GM21737 (cell line): ENCODE results near the gene CCR9.

ENCODE experiments used
- ATAC-seq: cut with Tn5 transposase; IDR thresholded peaks from one replicate; pipeline ENCODE4 v1.9.1; 2021; ENCODE audit warnings: mild to moderate bottlenecking, moderate library complexity; ENCODE audit not compliant: unreplicated experiment

The CCR9 gene

DNA sequence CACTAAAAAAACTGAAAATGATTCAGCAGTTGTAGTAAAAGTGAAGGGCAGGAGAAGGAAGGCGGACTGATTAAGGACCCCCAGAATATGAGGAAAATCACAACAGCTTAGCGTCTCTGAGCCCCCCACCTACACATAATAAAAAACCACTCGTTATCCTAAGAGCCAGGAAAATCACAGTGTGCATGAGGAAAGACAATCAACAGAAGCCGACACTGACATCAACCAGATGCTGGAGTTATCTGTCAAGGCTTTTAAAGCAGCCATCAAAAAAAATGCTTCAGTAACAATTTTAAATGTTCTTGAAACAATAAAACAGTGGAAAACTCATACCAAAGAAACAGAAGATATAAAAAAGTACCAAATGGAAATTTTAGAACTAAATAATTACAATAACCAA, 47.2 kb downstream of the CCR9 start:
- no peak for ATAC-seq

DNA sequence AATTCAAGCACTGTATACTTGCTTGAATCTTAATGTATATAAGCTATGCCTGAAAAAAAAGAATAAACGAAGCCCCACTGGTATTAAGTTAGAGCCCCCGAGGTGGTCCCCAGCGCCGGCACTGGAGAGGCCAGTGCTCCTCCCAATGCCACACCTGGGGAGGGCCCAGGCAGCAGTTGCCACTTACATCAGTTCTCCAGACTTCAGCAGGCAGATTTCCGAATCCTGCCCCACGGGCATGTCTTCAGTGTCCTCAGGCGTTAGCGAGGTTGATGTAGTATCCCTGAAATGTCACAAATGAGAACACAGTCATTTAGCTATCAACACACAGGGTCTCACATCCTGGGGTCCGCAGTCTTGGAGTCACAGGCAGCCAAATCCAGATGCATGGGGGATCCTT, 49.9 kb downstream of the CCR9 start:
- no peak for ATAC-seq

DNA sequence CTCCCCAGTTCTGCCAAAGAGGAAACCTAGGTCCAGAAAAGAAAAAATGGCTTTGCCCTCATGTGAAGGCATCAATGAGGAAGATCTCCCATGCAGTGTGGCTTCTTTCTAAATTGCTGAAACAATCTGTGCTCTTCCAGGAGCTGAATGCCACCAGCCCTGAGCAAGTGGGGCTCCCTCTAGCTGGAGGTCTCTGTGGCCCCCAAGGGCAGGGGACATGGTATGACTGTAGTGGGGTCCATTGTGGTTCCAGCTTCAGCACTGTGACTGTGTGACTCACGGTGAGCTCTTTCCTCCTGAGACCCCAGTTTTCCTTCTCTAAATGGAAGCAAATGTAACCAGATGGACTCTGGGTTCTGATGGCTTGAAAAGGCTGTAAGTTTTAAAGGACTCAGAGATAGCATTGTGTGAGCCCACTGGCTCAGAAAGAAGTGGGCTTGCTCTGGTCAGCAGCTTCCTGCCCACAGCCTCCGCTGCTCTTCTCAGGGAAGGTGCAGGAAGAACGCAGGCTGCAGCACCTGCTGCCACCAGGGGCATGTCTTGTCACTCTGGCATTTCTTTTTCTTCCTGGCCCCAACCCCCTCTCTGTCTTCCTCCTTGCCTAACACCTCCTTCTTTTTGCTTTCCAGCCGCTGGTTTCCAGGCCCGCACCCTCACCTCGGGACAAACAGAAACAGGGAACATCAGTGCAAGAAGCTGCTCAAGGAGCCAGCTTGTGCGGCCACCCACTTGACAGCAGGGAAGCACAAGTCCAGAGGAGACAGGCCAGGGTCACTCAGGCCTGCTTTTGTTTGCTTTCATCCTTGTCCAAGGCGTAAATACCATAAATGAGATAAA, 51.1 kb downstream of the CCR9 start:
- no peak for ATAC-seq

DNA sequence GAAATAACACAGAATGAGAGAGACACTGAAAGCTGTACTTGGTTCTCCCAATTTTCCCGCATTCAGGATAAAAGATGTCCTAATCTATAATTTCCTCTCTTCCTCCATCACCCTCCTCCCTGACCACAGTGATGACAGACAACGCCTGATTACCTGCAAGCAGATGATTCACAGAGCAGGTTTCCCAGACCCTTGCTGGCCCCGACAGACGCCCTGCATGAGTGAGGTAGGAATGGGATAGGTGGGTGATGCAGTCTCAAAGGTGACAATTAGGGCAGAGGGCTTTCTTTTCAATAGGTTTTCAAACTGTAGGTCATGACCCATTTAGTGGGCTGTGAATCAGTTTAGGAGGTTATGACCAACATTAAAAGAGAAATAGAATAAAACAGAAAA, 51.7 kb downstream of the CCR9 start:
- ATAC-seq = no peak

DNA sequence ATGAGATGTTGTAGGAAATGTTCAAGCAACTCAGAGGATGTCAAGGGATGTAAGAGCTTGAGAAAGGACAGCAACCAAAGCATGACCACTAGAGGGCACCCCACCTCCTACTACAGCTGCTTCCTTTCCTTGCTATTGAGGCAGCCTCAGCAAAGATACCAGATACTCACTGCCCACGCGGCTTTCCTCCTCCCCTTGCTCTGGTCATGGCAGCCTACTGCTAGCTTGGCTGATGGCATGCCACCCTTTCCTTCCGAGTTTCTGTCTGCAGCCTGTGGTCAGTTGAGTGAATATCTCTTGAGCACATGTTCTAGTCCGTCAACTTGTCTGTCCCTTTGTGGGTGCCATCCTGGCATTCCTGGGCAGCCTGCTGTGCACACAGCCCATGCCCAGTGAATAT, 52.5 kb downstream of the CCR9 start:
- ATAC-seq = no peak

DNA sequence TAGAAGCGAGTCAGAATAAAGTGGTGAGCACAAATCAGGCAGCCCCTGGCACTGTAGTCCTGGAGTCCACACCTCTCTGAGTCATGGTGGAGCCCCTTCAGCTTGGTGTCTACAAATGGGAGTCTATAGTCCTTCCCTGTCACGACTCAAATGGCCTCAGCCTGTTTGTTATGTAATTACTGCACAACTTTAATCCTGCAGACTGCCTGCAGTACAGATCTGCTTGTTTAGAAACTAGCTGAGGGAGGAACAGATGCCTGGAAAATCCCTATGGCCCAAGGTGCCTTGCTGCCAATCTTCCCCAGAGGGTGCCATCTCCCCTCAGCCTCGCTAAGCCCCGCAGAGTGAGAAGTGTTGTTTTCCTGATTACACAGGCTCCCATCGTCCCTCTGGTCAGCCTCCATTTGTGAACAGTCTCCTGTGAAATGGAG, 53.0 kb downstream of the CCR9 start:
- no peak for ATAC-seq

DNA sequence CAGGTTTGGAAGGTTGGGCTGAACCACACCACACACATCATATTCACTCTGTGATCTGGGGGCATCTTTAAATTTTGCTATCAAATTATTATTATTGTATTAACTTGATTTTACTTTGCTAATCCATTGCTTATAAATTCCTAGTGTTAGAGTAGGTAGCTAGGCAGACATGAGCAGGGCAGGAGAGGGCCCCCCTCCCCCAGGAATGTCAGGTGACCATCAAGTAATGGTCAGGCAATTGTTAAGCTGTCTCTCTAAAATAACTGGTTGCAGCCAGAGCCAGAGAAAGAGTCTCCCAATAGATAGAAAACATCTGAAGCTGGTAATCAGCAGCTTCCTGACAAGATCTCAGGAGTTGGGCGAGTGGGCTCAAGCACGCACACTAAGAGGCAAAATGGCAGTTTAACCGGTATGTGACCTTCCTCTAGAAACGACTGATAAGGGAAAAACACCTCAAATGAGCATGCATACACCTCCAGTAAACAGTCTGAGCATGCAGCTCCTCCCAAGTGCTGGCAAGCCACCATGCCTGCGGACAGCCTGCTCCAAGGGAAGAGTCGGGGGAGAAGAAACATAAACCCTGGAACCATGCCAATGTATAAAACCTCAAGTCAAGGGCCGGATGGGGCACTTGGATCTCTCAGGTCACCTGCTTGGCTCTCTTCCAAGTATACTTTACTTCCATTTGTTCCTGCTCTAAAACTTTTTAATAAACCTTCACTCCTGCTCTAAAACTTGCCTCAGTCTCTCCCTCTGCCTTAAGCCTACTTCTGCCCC, 53.8 kb downstream of the CCR9 start:
- no peak for ATAC-seq

DNA sequence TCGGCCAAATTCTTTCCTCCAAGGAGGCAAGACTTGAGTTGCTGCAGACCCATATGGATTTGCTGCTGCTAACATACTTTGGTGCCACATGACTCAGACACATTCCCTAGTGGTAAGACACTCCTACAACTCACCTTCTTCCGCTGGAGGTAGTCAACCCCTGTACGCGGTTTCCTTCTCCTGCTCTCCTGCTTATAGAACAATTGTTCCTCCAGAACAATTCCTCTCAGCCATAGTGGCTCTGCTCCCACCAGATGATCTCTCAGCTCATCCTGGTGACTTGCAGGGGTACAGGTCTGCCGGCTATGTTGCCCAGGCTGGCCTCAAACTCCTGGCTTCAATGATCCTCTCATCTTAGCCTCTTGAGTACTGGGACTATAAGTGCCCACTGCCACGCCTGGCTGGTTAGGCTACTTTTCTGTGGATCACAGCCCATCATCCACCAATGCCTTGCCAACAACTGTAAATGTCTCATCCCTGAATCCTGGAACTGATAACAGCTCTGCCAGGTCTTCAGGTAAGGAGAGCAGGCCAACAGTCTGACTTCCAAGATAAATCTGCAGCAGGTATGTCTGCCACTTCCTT, 54.5 kb downstream of the CCR9 start:
- no peak for ATAC-seq

DNA sequence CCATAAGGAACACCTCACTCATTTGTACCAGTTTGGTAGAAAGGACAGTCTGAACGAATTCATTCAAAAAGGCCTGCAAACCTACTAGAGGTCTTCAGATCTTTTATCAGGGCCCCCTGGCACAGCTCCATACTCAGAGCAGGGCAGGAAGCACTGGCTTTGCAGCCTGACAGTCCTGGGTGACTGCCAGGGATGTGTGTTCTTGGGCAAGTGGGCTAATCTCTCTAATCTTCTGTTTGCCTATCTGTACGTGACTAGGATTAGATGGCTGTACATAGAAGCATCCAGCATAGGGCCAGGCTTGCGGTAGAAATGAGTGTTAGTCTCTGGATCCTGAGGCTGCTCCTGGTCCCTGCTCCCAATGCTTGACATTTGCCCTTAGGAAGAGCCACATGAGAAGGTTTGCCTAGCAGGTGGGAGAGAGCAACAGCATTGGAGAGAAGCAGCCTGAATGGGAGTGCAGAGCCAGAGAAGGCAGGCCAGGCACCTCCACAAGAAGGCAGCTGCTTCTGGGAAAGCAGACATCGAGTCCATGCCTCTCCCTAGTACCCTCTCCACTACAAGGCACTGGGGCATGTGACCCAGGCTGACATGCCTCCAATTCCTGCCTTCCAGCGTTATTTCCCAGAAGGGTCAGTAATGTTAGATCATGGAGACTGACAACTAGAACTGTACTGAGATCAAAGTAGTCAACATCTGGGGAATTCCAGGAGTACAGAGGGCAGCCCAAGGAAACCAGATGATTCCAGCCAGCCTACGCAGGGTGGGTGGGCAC, 55.9 kb downstream of the CCR9 start:
- no peak for ATAC-seq

DNA sequence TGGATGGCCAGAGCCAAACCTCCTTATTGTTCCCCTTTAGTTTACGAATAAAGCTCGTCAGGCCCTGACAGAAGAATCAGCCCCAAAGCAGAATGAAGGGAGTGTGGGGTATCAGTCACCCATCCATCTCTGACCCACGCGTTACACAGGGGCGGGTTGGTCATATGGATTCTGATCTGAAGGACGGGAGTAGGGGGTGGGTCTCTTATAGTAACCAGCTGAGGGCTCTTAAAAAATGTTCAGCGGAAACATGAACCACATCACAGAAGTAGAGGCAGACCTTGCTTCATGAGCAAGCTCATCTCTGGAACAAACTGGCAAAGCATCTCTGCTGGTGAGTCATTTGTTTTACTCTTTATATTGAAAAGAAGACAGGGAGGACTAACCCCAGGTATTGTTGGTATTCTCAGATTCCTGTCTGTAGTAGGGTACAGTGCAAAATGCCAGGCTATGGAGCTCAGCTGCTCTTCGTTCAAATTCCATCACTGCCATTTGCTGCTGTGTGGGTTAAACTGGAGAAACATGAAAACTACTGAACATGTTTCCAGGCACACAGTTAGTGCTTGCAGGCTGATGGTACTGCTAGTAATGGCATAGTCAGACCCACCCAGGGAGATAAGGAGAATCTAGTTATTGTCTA, 57.0 kb downstream of the CCR9 start, which contains the start of gene CXCR6:
TSS of gene CXCR6 (plus strand) at position 258 of the 640 bp plus-strand sequence. CDS start 3,018 bp downstream, outside the sequence.
- no peak for ATAC-seq

DNA sequence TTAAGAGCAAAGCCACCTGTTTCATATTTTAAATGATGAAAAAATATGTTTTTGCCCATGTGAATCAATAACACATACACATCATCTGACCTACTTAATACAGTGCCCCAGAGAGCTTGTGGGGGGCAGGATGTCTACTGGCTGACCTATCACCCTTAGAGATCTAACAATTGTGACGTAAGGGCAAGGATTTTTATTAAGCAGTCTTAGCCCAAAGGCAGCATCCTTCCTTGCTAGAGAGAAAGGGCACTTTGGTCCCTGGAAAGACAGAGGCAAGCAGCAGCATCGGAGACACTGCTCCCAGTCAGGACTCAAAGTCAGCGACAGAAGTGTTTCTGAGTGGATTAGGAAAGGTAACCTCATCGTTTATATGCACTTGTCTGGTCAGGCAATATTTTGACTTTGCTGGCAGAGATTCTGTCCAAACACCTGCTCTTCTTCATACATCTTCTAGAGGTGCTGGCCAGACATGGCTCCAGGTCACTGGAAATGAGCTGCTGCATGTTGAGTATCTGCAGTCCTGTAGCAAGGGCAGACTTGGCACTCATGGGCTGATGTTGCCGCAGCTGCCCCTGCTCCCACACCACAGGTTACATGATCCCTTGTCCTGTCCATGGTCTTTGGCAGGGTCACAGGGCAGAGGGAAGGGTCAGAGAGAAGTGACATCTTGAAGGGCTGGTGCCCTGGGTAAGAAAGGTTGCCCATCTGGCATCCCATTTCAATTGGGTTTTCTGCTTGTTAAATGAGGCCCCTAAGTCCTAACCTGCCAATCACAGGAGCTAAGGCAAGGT, 58.7 kb downstream of the CCR9 start:
- no peak for ATAC-seq

DNA sequence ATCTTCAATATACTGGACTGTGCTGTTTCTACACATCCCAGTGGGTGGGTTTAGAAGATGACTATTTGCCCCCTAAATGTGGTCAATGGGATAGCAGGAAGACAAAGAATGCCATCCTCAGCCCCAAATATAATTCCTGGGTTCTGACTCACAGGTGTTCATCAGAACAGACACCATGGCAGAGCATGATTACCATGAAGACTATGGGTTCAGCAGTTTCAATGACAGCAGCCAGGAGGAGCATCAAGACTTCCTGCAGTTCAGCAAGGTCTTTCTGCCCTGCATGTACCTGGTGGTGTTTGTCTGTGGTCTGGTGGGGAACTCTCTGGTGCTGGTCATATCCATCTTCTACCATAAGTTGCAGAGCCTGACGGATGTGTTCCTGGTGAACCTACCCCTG, 60.0 kb downstream of the CCR9 start:
- ATAC-seq = no peak

DNA sequence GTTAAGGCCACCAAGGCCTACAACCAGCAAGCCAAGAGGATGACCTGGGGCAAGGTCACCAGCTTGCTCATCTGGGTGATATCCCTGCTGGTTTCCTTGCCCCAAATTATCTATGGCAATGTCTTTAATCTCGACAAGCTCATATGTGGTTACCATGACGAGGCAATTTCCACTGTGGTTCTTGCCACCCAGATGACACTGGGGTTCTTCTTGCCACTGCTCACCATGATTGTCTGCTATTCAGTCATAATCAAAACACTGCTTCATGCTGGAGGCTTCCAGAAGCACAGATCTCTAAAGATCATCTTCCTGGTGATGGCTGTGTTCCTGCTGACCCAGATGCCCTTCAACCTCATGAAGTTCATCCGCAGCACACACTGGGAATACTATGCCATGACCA, 60.5 kb downstream of the CCR9 start:
- no peak for ATAC-seq

DNA sequence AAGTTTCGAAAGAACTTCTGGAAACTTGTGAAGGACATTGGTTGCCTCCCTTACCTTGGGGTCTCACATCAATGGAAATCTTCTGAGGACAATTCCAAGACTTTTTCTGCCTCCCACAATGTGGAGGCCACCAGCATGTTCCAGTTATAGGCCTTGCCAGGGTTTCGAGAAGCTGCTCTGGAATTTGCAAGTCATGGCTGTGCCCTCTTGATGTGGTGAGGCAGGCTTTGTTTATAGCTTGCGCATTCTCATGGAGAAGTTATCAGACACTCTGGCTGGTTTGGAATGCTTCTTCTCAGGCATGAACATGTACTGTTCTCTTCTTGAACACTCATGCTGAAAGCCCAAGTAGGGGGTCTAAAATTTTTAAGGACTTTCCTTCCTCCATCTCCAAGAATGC, 61.0 kb downstream of the CCR9 start:
- no peak for ATAC-seq

DNA sequence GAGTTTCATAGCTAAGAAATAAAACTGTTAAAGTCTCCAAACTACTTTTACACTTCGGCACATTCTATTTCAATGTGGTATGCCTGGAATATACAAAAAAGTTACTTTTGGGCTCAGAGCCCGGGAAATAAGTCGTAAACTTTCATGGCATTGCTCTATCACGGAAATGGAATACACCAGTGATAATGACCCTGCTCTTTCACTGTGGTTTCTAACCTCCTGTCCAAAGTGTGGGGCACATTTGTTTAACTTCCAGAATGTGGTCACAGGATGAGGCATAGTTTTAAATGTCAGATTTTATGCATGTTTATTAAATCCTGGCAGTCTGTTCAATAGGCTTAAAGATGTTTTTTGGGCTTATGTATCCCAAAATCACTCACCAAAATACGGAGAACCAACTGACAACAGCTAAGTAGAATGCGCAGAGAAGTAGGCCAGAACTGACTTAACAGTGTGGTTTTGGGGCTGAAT, 62.0 kb downstream of the CCR9 start:
- no peak for ATAC-seq

DNA sequence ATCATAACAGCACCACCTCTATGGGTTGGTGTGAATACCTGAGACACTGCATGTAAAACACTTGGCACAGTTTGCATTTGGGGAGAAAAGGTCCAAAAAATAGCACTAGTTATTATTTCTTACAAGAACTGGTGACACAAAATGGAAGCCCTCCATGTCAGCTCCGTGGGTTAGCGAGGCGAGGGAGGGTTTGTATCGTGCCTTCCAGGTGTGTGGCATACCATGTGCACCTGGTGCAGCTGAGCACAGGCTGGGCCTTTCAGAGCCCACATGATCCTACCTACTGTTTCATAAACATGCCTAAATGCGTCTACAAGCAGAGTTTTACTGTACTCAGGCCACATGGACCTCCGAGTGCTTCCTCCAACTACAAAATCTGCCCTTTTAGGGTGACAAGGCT, 62.5 kb downstream of the CCR9 start:
- ATAC-seq = no peak

DNA sequence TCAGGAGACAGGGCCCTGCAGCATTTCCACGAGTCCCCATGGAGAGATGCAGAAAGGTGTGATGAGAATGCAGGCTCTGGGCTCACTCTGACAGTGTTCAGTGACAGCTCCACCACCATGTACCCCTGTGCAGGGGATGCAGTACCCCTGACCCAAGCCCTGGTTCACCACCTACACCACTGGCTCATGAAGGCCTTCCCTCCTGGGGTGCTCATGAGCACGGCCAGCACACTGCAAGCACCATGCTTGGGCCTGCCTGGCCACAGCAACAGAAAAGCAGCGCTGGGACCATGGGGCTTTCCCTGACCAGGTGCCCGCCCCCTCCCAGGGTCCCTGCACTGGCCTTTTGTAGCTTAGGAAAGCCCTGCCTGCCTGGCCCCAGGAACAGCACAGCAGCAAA, 63.1 kb downstream of the CCR9 start:
- no peak for ATAC-seq

DNA sequence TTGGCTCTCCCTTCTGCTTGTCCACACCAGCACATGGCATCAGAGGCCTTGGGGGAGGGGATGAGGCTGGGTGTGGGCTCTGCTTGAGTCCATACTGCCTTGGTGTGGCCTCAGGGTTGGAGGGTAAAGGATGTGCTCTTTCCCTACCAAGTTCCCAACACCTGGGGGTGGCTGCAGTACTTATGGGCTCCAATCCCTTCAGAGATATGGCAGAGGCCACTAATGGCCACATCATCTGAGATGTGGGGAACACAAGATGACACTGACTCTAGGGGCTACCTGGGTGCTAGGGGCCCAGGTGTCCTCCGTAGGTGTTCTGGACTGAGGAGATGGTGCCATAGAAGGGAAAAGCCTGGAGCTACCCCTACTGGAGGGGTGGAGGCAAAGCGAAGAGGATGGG, 63.8 kb downstream of the CCR9 start:
- no peak for ATAC-seq

DNA sequence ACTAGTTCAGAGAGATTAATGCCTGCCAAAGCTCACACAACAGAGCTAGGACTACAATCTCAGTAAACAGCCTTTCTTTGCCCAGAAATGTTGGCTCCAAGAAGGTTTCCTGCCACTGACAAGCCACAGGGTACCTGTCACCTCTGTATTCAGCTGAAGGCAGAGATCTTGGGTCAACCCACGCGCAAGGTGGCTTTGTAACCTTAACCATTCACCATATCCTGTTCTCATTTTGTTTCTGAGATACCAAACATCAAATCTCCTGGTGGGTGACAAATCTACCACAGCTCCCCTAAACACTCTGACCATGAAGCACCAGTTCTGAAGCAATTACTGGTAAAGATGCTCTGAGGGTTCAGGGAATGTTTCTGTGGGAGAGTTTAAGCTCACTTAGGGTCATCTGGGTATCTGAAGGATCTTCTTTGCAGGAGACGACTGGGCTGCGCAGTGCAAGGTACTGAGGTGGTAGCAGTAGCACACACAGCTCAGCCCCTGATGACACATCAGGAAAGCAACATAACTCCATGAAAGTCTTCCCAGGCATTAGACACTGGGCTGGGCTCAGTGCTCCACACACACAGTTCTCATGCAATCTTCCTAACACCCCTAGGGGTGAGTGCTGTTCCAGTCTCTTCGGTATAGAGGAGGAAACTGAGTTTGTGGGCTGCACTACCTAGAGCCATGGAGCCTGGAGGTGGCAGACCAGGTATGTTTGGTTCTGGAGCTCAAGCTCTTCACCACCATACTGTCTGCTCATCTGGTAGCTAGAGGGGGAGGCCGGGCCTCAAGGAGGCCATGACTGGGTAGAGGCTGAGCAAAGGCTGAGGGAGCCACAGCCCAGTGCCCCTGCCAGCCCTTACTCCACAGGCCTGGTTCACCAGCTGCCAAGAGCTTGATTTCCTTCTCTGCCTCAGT, 64.6 kb downstream of the CCR9 start:
- no peak for ATAC-seq
